Measurements from ENCODE around the gene XRN1.
"Not testable (repeated sequence)": the region's sequence is repeated elsewhere in the genome, so short reads cannot be mapped to it uniquely, and the experiment has no call there.

The XRN1 gene

DNA sequence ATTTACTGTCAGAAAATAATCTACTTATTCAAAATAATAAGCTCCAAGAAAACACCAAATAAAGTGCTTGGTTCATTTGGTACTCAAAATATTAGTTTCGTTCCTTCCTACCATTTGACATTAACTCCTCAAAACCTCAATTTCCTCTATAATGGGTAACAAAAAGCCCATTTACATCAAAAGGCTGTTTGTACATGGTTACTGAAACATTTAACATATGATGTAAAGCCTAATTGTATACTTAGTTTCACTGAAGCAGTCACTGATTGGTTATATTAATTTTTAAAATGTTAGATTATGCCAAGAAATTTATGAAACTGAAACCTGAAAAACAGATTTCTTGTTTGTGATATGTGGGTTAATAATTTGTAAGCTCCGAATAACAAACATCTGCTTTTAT is 14.7 kb downstream of the XRN1 start:
- DNase-seq = no peak

DNA sequence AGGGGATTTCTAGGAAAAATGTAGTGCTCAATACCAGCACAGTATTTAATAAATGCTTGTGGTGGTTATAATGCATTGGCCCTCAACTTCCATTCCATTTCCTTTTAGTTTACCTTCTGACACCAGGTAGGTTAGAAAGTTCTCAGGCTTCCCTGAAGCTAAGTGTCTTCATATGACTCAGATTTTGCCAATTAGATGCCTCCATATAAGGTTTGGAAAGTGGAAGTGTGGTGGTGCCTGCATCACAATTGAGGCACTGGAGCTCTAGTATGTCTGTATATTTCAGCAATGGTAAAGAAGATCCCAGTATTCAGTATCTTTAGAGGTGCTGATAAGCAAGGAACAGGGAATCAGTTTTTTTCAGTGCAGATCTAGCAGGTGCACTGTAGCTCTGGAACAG is 18.3 kb downstream of the XRN1 start:
- no peak for DNase-seq

DNA sequence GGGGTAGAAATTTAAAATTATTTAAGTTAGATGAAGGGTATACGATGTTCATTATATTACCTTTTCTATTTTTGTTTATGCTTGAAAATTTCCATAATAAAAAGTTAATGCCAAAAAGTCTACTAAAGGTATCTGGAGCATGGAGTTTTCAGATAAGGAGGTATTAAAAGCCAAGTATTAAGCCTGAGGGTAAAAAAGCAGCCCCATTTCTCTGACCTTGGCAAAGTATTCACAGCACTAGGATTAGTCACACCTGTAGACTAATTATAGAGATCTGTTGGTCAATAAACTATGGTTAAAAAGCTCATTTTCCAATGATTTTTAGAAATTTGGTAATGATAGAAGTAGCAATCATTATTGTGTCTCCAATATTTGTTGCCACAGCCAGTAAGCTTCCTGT is 23.1 kb downstream of the XRN1 start:
- DNase-seq = no peak

DNA sequence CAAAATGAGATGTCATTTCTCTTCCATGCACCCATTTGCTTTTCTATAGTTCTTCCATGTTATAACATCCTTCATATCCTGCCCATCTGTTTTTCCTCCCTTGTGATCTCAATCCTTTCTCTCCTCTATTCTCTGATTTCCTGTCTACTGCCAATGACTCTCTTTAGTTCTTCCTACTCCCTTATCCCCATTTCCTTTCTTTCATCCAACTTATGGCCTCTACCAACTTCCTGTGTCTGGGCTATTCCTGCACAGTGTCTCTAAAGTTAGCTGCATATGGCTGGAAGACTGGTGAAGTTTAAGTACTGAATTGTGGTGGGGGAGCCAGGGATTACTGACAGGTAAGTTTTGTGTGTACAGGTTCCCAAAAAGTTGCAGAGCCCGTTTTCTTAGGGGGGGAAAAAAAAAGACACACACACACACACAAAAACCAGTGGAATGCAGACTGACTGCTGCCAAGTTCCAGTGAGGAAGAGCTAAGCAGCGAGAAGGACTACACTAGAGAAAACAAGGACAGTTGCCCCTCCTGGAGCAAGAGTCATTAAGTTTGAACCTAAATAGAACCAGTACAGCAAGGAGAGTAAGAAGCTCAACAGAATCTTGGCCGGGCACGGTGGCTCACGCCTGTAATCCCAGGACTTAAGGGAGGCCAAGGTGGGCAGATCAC is 28.8 kb downstream of the XRN1 start:
- no peak for DNase-seq

DNA sequence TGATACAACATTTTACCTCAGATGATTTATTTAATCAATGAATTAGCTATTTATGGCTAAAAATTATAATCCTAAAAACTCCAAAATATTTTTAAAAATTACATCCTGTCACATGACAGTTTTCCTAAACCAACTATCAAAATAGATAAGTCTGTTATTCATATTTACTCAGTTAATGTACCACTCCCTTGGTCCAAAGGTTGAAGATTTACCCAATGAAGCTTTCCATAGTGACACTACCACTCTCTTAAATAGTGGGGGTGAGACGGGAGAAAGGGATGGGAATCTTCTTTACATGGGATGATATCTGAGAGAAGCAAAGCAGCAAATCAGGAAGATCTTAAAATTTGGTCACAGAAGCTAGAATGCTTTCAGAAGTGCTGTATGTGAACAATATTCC is 30.5 kb downstream of the XRN1 start:
- no peak for DNase-seq

DNA sequence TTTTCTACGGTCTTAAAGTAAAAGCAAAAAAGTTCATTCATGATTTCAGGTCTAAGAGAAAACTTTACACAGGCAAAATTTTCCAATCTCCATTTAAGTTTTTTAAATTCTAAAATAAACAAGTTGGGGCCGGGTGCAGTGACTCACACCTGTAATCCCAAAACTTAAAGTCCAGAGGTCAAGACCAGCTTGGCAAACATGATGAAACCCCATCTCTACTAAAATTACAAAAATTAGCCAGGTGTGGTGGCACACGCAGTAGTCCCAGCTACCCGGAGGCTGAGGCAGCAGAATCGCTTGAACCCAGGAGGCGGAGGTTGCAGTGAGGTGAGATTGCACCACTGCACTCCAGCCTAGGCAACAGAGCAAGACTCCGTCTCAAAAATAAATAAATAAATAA is 47.3 kb downstream of the XRN1 start:
- DNase-seq = not testable (repeated sequence)

DNA sequence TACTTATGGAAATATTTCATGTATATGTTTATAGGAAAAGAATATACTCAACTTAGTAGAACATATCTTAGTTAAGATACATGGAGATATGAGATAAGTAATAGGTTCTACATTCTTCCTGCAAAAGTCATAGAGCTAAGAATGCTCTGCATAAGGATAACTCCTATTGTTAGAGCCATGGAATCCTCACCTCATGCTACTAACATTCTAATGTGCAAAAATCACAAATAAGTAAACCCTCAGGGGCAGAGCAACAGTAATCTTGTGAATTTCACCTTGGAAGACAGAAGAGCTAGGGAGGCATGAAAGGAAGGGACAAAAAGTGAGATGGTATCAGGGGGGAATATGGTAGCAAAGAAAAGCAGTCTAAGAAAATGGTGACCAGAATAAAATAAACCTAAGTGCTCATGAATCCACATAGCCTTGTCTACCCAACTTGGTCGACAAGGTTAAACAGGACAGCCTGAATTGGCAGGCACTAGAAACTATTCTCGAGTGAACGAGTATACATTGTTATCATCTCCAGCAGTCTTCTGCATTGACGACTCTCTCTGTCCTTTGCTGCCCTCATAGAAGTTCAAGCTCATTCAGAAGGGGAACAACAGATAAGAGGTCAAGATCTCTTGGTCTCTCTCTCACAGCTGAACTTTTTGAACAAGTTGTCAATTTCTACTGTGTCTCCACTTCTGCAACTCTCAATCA is 52.8 kb downstream of the XRN1 start:
- DNase-seq = no peak

DNA sequence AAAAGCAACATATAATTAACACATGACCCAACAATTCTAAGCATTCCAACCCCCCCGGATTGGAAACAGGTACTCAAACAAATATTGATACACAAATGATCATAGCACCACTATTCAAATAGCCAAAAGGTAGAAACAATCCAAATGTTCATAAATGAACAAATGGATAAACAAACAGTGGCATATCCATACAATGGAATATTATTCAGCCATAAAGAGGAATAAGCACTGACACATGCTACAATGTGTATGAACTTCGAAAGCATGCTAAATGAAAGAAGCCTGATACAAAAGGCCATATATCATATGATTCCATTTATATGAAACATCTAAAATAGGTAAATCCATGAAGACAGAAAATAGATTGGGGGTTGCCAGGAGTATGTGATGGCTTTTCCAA is 62.8 kb downstream of the XRN1 start:
- no peak for DNase-seq

DNA sequence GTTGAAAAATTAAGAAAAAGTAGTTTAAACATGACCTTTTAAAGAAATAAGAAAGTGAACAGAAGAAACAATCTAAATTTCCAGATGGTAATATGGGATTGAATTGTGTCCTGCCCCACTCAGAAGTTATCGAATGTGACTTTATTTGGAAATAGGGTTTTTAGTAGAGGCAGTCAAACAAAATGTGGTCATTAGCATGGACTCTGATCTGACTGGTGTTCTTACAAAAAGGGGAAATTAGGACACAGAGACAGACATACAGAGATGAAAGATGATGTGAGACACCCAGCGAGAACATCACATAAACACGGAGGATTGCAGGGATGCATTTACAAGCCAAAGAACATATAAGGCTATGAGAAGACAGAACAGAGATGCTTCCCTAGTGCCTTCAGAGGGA is 73.2 kb downstream of the XRN1 start:
- no peak for DNase-seq

DNA sequence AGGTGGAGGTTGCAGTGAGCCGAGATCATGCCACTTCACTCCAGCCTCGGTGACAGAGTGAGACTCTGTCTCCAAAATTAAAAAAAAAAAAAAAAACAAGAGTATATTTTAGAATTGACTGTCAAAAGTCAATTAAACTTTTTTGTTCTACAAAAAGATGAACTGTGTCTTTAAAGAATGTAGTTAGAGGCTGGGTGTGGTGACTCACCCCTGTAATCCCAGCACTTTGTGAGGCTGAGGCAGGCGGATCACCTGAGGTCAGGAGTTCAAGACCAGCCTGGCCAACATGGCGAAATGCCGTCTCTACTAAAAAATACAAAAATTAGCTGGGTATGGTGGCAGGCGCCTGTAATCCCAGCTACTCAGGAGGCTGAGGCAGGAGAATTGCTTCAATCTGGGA is 78.3 kb downstream of the XRN1 start:
- not testable (repeated sequence) for DNase-seq

DNA sequence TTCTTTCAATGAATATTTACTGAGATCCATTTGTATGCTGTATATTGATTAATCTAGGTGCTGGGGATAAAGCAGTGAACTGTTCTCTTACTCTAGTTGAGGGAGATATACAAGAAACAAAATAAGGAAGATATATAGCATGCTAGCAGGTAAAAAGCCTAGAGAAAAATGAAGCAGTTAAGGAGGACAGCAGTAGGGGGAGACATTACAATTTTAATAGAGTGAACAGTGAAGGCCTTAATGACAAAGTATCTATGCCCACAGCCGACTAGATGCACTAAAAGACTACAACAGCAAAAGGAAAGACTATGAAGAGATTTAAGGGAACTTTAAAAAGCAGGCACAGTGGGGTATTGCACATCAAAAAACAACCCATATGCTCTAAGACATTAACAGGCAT is 81.4 kb downstream of the XRN1 start:
- peak in 1 of 2 experiments; percentile 8 for DNase-seq

DNA sequence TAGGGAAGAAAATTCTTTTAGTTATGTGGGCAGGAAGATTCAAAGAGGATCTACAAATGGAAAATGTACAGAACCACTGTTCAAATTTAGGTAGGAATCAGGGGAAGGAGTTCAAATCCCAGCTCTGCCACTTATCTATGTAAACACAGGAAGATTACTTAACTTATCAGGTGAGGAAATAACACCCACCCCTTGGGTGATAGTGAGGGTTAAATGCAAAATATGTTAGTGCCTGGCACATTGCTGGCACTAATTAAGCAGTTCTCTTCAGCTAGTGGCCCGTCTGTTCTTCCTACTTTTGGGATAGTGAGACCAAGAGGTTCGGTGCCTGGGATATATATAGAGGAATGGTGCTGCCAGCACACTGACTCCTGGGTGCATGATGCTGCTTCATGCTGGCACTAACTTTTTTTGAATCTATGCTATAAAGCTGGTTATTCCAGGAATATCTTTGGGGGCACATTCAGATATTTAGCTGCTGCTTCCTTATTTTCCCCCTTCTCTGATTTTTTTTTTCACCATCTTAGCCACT is 83.8 kb downstream of the XRN1 start:
- no peak for DNase-seq

DNA sequence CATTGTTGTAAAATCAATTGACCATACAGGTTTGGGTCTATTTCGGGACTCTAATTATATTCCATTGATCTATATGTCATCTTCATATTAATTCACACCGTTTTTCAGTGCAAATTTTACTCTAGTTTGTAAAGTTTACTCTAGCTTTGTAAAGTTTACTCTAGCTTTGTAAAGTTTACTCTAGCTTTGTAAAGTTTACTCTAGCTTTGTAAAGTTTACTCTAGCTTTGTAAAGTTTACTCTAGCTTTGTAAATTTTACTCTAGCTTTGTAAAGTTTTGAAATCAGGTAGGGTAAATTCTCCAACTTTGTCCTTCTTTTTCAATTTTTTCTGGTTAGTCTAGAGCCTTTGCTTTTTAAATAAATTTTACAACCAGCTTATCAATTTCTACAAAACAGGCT is 84.4 kb downstream of the XRN1 start:
- DNase-seq = not testable (repeated sequence)

DNA sequence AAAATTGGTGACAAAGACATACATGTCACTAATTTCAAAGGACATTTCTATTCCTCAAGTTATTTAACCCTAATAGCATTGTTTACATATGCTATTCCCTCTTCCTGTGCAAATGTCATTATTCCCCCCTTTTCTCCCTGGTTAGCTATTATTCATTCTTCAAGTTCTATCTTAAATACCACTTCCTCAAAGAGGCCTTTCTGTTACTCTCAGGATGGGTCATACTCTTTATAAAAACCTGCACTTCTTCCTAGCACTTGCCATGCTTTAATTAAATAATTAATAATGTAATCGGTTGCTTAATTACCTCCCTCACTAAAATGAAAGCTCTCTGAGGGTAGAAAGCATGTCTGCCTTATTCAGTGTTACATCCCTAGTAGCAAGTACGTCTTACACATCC is 88.5 kb downstream of the XRN1 start:
- no peak for DNase-seq

DNA sequence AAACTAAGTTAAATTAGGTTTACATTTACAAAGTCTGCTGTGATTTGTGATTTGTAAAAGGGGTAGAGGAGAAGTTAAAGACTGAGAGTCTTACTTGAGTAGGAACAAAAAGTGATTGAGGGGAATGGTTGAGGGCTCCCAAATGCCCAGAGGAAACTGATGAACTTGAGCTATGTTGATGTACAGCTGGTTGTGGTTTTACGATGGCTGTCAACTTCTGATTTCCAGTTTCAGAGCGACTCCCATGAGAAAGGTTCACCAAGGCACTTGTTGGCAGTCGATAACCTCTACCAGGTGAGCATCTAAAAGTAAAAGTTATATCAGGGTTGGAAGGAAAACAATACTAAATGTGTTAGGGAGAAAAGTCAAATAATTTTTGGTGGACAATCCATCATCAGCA is 91.0 kb downstream of the XRN1 start:
- no peak for DNase-seq

DNA sequence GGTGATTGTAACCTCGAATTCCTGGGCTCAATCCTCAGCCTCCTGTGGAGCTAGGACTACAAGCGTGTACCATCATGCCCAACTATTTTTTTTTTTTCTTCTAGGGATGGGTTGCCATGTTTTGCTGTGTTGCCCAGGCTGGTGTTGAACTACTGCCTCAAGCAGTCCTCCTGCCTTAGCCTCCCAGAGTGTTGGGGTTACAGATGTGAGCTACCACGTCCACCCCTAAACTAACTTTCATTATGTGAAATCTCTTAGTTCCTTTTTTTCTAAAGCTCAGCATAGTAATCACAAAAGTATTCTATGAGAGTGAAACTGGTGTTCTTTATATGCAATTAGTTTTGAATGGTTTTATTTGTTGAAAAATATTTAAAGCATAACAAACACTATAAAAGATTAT is 92.1 kb downstream of the XRN1 start:
- no peak for DNase-seq

DNA sequence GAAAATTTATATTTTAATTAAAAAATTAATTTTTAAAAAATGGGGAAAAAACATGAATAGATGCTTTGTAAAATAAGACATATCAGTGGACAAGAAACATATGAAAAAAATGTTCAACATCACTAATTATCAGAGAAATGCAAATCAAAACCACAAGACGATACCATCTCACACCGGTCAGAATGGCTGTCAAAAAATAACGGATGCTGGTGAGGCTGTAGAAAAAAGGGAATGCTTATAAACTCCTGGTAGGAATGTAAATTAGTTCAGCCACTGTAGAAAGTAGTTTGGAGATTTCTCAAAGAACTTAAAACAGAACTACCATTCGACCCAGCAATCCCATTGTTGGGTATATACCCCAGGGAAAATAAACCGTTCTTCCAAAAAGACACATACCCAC is 93.8 kb downstream of the XRN1 start:
- DNase-seq = no peak

DNA sequence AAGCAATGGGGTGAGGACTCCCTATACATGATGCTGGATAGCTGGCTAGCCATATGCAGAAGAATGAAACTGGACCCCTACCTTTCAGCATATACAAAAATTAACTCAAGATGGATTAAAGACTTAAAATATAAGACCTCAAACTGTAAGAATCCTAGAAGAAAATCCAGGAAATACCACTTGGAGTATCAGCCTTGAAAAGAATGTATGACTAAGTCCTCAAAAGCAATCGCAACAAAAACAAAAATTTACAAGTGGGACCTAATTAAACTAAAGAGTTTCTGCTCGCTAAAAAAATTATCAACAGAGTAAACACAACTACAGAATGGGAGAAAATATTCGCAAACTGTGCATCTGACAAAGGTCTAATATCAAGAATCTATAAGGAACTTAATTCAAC is 94.3 kb downstream of the XRN1 start:
- no peak for DNase-seq

DNA sequence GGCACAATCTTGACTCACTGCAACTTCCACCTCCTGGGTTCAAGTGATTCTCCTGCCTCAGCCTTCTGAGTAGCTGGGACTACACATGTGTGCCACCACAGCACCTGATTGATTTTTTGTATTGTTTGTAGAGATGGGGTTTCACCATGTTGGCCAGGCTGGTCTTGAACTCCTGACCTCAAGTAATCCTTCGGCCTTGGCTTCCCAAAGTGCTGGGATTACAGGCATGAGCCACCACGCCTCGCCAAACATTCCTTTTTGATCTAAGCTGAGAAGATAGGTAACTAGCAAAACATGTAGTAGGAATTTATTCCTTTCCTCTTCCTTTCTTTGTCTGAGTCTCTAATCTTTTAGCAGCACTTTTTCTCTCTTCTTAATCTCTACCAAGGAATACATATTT is 95.1 kb downstream of the XRN1 start:
- DNase-seq = not testable (repeated sequence)

DNA sequence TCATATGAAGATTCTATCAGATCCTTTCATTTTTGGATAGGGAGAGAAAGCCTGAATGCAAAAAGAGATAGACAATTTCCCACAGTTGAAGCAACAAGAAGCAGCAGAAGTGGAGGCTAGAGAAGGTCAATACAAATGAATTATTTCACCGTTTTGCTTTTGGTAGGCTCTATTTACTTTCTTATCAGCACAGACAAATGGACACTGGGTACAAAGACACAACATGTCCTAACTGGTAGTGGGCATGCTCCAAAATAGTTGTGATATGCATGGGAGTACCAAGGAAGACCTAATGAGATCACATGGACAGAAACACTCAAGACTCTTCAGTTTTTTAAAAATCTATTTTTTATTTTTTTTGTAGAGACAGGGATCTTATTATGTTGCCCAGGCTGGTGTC is 99.4 kb downstream of the XRN1 start:
- DNase-seq = no peak

DNA sequence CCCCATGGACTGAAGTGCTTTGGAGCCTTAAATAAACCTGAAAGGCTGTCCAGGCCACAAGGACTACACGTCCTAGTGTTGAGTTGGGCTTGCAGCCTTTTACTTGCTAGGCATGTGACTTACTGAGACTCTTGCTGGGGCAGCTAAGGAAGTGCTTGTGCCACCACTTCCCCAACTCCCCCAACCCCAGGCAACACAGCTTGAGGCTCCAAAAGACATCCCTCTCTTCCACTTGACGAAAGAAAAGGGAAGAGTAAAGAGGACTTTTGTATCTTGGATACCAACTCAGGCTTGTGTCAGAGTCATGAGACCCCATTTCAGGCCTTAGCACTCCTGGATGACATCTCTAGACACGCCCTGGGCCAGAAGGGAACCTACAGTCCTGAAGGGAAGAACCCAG is 109.8 kb downstream of the XRN1 start:
- no peak for DNase-seq

DNA sequence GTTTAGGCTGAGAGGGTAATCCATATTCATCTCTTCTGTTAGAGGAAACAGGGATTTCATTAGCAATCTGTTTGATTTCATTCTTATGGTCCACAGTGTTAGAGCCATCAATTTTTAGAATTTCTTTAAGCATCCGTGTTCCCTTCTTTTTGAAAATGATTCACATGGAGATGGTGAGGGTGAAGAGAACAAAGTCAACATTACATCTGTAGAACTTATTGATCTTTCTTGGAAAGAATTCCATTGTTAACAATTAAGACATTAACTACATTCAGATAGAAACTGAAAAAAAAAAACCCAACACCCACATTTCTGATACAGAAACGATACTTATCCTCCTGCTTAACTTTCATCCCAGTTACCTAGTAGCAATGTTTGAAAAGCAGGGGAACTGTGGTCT is 115.4 kb downstream of the XRN1 start:
- DNase-seq = no peak

DNA sequence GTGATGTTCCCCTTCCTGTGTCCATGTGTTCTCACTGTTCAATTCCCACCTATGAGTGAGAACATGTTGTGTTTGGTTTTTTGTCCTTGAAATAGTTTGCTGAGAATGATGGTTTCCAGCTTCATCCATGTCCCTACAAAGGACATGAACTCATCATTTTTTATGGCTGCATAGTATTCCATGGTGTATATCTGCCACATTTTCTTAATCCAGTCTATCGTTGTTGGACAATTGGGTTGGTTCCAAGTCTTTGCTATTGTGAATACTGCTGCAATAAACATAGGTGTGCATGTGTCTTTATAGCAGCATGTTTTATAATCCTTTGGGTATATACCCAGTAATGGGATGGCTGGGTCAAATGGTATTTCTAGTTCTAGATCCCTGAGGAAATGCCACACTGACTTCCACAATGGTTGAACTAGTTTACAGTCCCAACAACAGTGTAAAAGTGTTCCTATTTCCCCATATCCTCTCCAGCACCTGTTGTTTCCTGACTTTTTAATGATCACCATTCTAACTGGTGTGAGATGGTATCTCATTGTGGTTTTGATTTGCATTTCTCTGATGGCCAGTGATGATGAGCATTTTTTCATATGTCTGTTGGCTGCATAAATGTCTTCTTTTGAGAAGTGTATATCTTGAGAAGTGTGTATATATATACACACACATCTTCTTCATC is 123.4 kb downstream of the XRN1 start:
- not testable (repeated sequence) for DNase-seq

DNA sequence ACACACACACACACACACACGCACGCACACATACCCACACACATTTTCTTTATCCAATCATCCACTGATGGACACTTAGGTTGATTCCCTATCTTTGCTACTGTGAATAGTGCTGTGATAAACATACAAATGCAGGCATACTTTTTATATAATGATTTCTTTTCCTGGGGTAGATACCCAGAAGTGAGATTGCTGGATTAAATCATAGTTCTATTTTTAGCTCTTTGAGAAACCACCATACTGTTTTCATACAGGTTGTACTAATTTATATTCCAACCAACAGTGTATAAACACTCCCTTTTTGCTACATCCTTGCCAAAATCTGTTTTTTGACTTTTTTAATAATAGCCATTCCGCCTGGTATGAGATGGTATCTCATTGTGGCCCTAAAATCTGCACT is 127.9 kb downstream of the XRN1 start:
- no peak for DNase-seq
